Caco-2 (cell line): ENCODE data around the gene MYL4. TPM values are rescaled to one million over a fixed set of nuclear protein-coding genes. Genes with fewer than 3 reads are reported as not detected.

Experiments
- BruUV-seq: library from RNA; stranded (reverse); fragments of 400-500 nt; replicated peaks from 2 replicates; lab custom pipeline; 2021; lab: Mats Ljungman, UMichigan
- CTCF ChIA-PET: fragments of 300-600 bp; sonication (Branson Sonifier 250); formaldehyde crosslinking; loops from one replicate; lab custom pipeline; 2022; ENCODE audit warnings: antibody characterized with exemption; lab: Charles Lee
- POLR2A ChIA-PET: fragments of 300-600 bp; sonication (Branson Sonifier 250); formaldehyde crosslinking; loops from one replicate; lab custom pipeline; 2022; ENCODE audit warnings: antibody characterized with exemption; lab: Charles Lee
- DNase-seq, 2 experiments: peaks; one replicate each; pipeline versions ENCODE4 v3.0.0 to v3.0.0-alpha.2; 2020 to 2022
- H3K27me3 ChIP-seq: replicated peaks from 2 replicates; pipeline ENCODE4 v1.6.0; 2011; ENCODE audit warnings: low read length; ENCODE audit not compliant: control insufficient read depth, insufficient read depth
- H3K36me3 ChIP-seq: 2 replicates; pipeline ENCODE4 v1.5.1; 2011; ENCODE audit warnings: low read length; ENCODE audit not compliant: control insufficient read depth, insufficient read depth
- H3K4me1 ChIP-seq: fragments of 250-450 bp; sonication (Bioruptor Pico); 2 replicates; pipeline ENCODE4 v1.5.1; 2020; ENCODE audit warnings: mild to moderate bottlenecking
- H3K4me3 ChIP-seq: 2 replicates; pipeline ENCODE4 v1.5.1; 2011; ENCODE audit warnings: low read depth, mild to moderate bottlenecking, control low read depth, low read length
- H3K9me3 ChIP-seq: fragments of 250-450 bp; sonication (Bioruptor Pico); 2 replicates; pipeline ENCODE4 v1.5.1; 2020; ENCODE audit warnings: mild to moderate bottlenecking, moderate library complexity
- H3K27ac Mint-ChIP-seq: one replicate; pipeline ENCODE4 v1.8.0; 2022; ENCODE audit warnings: mixed read lengths; ENCODE audit not compliant: unreplicated experiment
- H3K27me3 Mint-ChIP-seq: one replicate; pipeline ENCODE4 v1.8.0; 2022; ENCODE audit warnings: mixed read lengths; ENCODE audit not compliant: insufficient read depth, unreplicated experiment
- H3K36me3 Mint-ChIP-seq: one replicate; pipeline ENCODE4 v1.8.0; 2022; ENCODE audit warnings: mild to moderate bottlenecking, mixed read lengths; ENCODE audit not compliant: insufficient read depth, unreplicated experiment
- H3K4me1 Mint-ChIP-seq: one replicate; pipeline ENCODE4 v1.8.0; 2022; ENCODE audit warnings: low read depth, mixed read lengths; ENCODE audit not compliant: unreplicated experiment
- H3K4me3 Mint-ChIP-seq: one replicate; pipeline ENCODE4 v1.8.0; 2022; ENCODE audit warnings: mild to moderate bottlenecking, moderate library complexity, mixed read lengths; ENCODE audit not compliant: unreplicated experiment
- H3K9me3 Mint-ChIP-seq: one replicate; pipeline ENCODE4 v1.8.0; 2022; ENCODE audit warnings: mixed read lengths; ENCODE audit not compliant: unreplicated experiment
- CTCF ChIP-seq, 2 experiments: fragments of 200-600 bp in 1 of 2; IDR thresholded peaks; 1 replicate in 1 of 2; 2 replicates in 1 of 2; pipeline versions ENCODE4 v1.5.1 to v1.8.0; 2011 to 2022; ENCODE audit warnings: antibody characterized with exemption in 1 of 2, control low read depth in 1 of 2, inconsistent platforms in 1 of 2, low read depth in 1 of 2, low read length in 1 of 2, mild to moderate bottlenecking in 1 of 2, moderate library complexity in 1 of 2; ENCODE audit not compliant: insufficient read depth in 1 of 2, severe bottlenecking in 1 of 2, unreplicated experiment in 1 of 2
- intact Hi-C: fragments of 100-400 bp; cut with micrococcal nuclease; formaldehyde crosslinking; loops from one replicate; pipeline ENCODE4 v1.10.0; 2022; ENCODE audit not compliant: unreplicated experiment
- total RNA-seq: library from RNA; stranded (reverse); gene quantifications from 2 replicates; pipeline ENCODE4 v1.2.3, GENCODE V29; 2022

The MYL4 gene
- total RNA-seq, 1 experiment from 2014 or later: not detected

GRCh38 chr17:47270946-47271705, 62.0 kb downstream of the MYL4 start:
- BruUV-seq: no TSS peak
- CTCF ChIA-PET: no interaction called here
- peaks cover 7% of the 10 kb centered on the region for H3K36me3 Mint-ChIP-seq

GRCh38 chr17:47272491-47272890, 63.3 kb downstream of the MYL4 start:
- peaks cover 7% of the 10 kb centered on the region for H3K36me3 Mint-ChIP-seq
- TF ChIP-seq CTCF (IDR thresholded peaks at IDR 0.05; ENCODE audit: insufficient read depth in 1 of 2, low read depth in 1 of 2, low read length in 1 of 2, severe bottlenecking in 1 of 2, unreplicated experiment in 1 of 2): no peak
- Histone ChIP-seq H3K4me3 (no peak overlapping the region), H3K9me3 (peaks cover 7% of the 10 kb centered on the region), H3K36me3 (no peaks in the 10 kb centered on the region), H3K27me3 (no peaks in the 10 kb centered on the region), H3K4me1 (peaks cover 14% of the 10 kb centered on the region)
- H3K27ac Mint-ChIP-seq: no peak overlapping the region
- no peaks in the 10 kb centered on the region for H3K27me3 Mint-ChIP-seq
- CTCF ChIA-PET: no interaction called here
- intact Hi-C loops: no loop called here
- peaks cover 12% of the 10 kb centered on the region for H3K9me3 Mint-ChIP-seq
- no TSS peak for BruUV-seq
- peaks cover 11% of the 10 kb centered on the region for H3K4me1 Mint-ChIP-seq
- POLR2A ChIA-PET: no interaction called here
- no peak overlapping the region for H3K4me3 Mint-ChIP-seq
- no peak for DNase-seq

More at GRCh38 chr17:47270946-47271705, 62.0 kb downstream of the MYL4 start:
- DNase-seq: no peak
- Mint-ChIP-seq H3K4me3 (no peak overlapping the region), H3K9me3 (peaks cover 12% of the 10 kb centered on the region), H3K27me3 (no peaks in the 10 kb centered on the region), H3K27ac (no peak overlapping the region), H3K4me1 (peaks cover 11% of the 10 kb centered on the region)
- Histone ChIP-seq H3K4me3 (no peak overlapping the region), H3K9me3 (peaks cover 7% of the 10 kb centered on the region), H3K4me1 (peaks cover 17% of the 10 kb centered on the region), H3K27me3 (no peaks in the 10 kb centered on the region), H3K36me3 (no peaks in the 10 kb centered on the region)
- no peak for TF ChIP-seq CTCF (IDR thresholded peaks at IDR 0.05; ENCODE audit: insufficient read depth in 1 of 2, low read depth in 1 of 2, low read length in 1 of 2, severe bottlenecking in 1 of 2, unreplicated experiment in 1 of 2)
- POLR2A ChIA-PET: no interaction called here
- intact Hi-C loops: no loop called here

- intact Hi-C loops: no loop called here
- no peaks in the 10 kb centered on the region for H3K27me3 ChIP-seq
- no TSS peak for BruUV-seq
- DNase-seq: no peak
- ChIA-PET POLR2A (no interaction called here), CTCF (no interaction called here)
- H3K36me3 ChIP-seq: no peaks in the 10 kb centered on the region
- peaks cover 7% of the 10 kb centered on the region for H3K9me3 ChIP-seq
- H3K27ac Mint-ChIP-seq: no peak overlapping the region
- H3K36me3 Mint-ChIP-seq: peaks cover 7% of the 10 kb centered on the region
- H3K27me3 Mint-ChIP-seq: no peaks in the 10 kb centered on the region
- H3K4me3 ChIP-seq: no peak overlapping the region
- peaks cover 11% of the 10 kb centered on the region for H3K4me1 Mint-ChIP-seq
- TF ChIP-seq CTCF (IDR thresholded peaks at IDR 0.05; ENCODE audit: insufficient read depth in 1 of 2, low read depth in 1 of 2, low read length in 1 of 2, severe bottlenecking in 1 of 2, unreplicated experiment in 1 of 2): no peak
- no peak overlapping the region for H3K4me3 Mint-ChIP-seq
- peaks cover 12% of the 10 kb centered on the region for H3K9me3 Mint-ChIP-seq
- peaks cover 11% of the 10 kb centered on the region for H3K4me1 ChIP-seq
Measured at GRCh38 chr17:47273245-47273644, 64.1 kb downstream of the MYL4 start.

Other genes starting within 250 kb of the MYL4 start
- gene RPRML, start 230.1 kb upstream of the MYL4 start, total RNA-seq: not detected in 2 replicates
- gene CDC27, start 20.1 kb upstream of the MYL4 start, total RNA-seq: 92.6 and 104 TPM in 2 replicates
- 0.48 and 1.2 TPM in 2 replicates for gene ITGB3, start 44.5 kb downstream of the MYL4 start, total RNA-seq
- 5.1 and 6.4 TPM in 2 replicates for gene EFCAB13, start 114.6 kb downstream of the MYL4 start, total RNA-seq